Measurements from ENCODE around the gene CLIC5.

Gene CLIC5

GRCh38 chr6:45838996-45839395 lies 176.7 kb downstream of the CLIC5 start:
- no peak overlapping the region for H2AFZ ChIP-seq (ENCODE audit: low read length)
- no peaks in the 10 kb centered on the region for H3F3A ChIP-seq (ENCODE audit: low read depth)
- H3K36me3 ChIP-seq (ENCODE audit: insufficient read depth, low read length) = no peaks in the 10 kb centered on the region
- H3K79me2 ChIP-seq (ENCODE audit: insufficient read depth, low read length) = no peaks in the 10 kb centered on the region
- H3K9ac ChIP-seq (ENCODE audit: low read depth, low read length, poor library complexity, severe bottlenecking) = no peak overlapping the region
- H3K4me2 ChIP-seq (ENCODE audit: low read depth, low read length, poor library complexity, severe bottlenecking) = no peak overlapping the region
- no peaks in the 10 kb centered on the region for H3K9me3 ChIP-seq (ENCODE audit: insufficient read depth, low read depth, low read length)
- H3K27me3 ChIP-seq (ENCODE audit: insufficient read depth, low read length, poor library complexity, severe bottlenecking) = no peaks in the 10 kb centered on the region
- peaks cover 37% of the 10 kb centered on the region for H3K4me1 ChIP-seq (ENCODE audit: insufficient read depth, low read length, poor library complexity, severe bottlenecking)
- no peaks in the 10 kb centered on the region for H3K9me2 ChIP-seq (replicated peaks; ENCODE audit: low read depth, low read length)
- no peak overlapping the region for H3K4me3 ChIP-seq (ENCODE audit: low read length, poor library complexity, severe bottlenecking)
- no peaks in the 10 kb centered on the region for H4K20me1 ChIP-seq (ENCODE audit: insufficient read depth, low read length, poor library complexity, severe bottlenecking)
- TF ChIP-seq CTCF (conservative IDR thresholded peaks at IDR 0.05; ENCODE audit: low read length) (peak; percentile 10; the same call in 1 of the 2 replicates), EZH2phosphoT487 (IDR thresholded peaks at IDR 0.05; ENCODE audit: borderline replicate concordance) (no peak)

- H3K4me3 ChIP-seq (ENCODE audit: low read length, poor library complexity, severe bottlenecking) = no peak overlapping the region
- no peaks in the 10 kb centered on the region for H3K9me3 ChIP-seq (ENCODE audit: insufficient read depth, low read depth, low read length)
- H2AFZ ChIP-seq (ENCODE audit: low read length) = no peak overlapping the region
- H4K20me1 ChIP-seq (ENCODE audit: insufficient read depth, low read length, poor library complexity, severe bottlenecking) = no peaks in the 10 kb centered on the region
- H3K4me2 ChIP-seq (ENCODE audit: low read depth, low read length, poor library complexity, severe bottlenecking) = peak overlapping the region; percentile 5
- no peaks in the 10 kb centered on the region for H3F3A ChIP-seq (ENCODE audit: low read depth)
- H3K79me2 ChIP-seq (ENCODE audit: insufficient read depth, low read length) = no peaks in the 10 kb centered on the region
- H3K9me2 ChIP-seq (replicated peaks; ENCODE audit: low read depth, low read length) = no peaks in the 10 kb centered on the region
- H3K9ac ChIP-seq (ENCODE audit: low read depth, low read length, poor library complexity, severe bottlenecking) = peak overlapping the region; percentile 10
- TF ChIP-seq CTCF (conservative IDR thresholded peaks at IDR 0.05; ENCODE audit: low read length) (no peak), EZH2phosphoT487 (IDR thresholded peaks at IDR 0.05; ENCODE audit: borderline replicate concordance) (no peak)
- peaks cover 37% of the 10 kb centered on the region for H3K4me1 ChIP-seq (ENCODE audit: insufficient read depth, low read length, poor library complexity, severe bottlenecking)
- H3K27me3 ChIP-seq (ENCODE audit: insufficient read depth, low read length, poor library complexity, severe bottlenecking) = no peaks in the 10 kb centered on the region
- no peaks in the 10 kb centered on the region for H3K36me3 ChIP-seq (ENCODE audit: insufficient read depth, low read length)
Measured at GRCh38 chr6:45838451-45838850, 177.2 kb downstream of the CLIC5 start.

- no peak overlapping the region for H3K4me3 ChIP-seq (ENCODE audit: low read length, poor library complexity, severe bottlenecking)
- H3K9ac ChIP-seq (ENCODE audit: low read depth, low read length, poor library complexity, severe bottlenecking) = peak overlapping the region; percentile 10
- no peaks in the 10 kb centered on the region for H3K9me3 ChIP-seq (ENCODE audit: insufficient read depth, low read depth, low read length)
- no peaks in the 10 kb centered on the region for H3F3A ChIP-seq (ENCODE audit: low read depth)
- H3K4me1 ChIP-seq (ENCODE audit: insufficient read depth, low read length, poor library complexity, severe bottlenecking) = peaks cover 37% of the 10 kb centered on the region
- H3K79me2 ChIP-seq (ENCODE audit: insufficient read depth, low read length) = no peaks in the 10 kb centered on the region
- no peak for TF ChIP-seq CTCF (conservative IDR thresholded peaks at IDR 0.05; ENCODE audit: low read length)
- no peak for TF ChIP-seq EZH2phosphoT487 (IDR thresholded peaks at IDR 0.05; ENCODE audit: borderline replicate concordance)
- no peak overlapping the region for H2AFZ ChIP-seq (ENCODE audit: low read length)
- peak overlapping the region; percentile 5 for H3K4me2 ChIP-seq (ENCODE audit: low read depth, low read length, poor library complexity, severe bottlenecking)
- H4K20me1 ChIP-seq (ENCODE audit: insufficient read depth, low read length, poor library complexity, severe bottlenecking) = no peaks in the 10 kb centered on the region
- H3K36me3 ChIP-seq (ENCODE audit: insufficient read depth, low read length) = no peaks in the 10 kb centered on the region
- no peaks in the 10 kb centered on the region for H3K9me2 ChIP-seq (replicated peaks; ENCODE audit: low read depth, low read length)
- H3K27me3 ChIP-seq (ENCODE audit: insufficient read depth, low read length, poor library complexity, severe bottlenecking) = no peaks in the 10 kb centered on the region
Measured at GRCh38 chr6:45837541-45838200, 178.0 kb downstream of the CLIC5 start.
